Choroid plexus epithelial cell (primary cell): ENCODE measurements around the gene SNRK.

Source experiments
- DNase-seq: peaks from one replicate; pipeline ENCODE4 v3.0.0-alpha.2; 2010; ENCODE audit warnings: low read depth
- H3K4me3 ChIP-seq: 2 replicates; pipeline ENCODE4 v1.5.1; 2011; ENCODE audit warnings: low read depth, mild to moderate bottlenecking, control low read depth, low read length, moderate library complexity
- TF ChIP-seq, protein P1 (sequence below): conservative IDR thresholded peaks from 2 replicates; pipeline ENCODE4 v1.5.1; 2011; ENCODE audit warnings: low read depth, mild to moderate bottlenecking, control low read depth, inconsistent platforms, low read length, moderate library complexity

The SNRK gene

DNA sequence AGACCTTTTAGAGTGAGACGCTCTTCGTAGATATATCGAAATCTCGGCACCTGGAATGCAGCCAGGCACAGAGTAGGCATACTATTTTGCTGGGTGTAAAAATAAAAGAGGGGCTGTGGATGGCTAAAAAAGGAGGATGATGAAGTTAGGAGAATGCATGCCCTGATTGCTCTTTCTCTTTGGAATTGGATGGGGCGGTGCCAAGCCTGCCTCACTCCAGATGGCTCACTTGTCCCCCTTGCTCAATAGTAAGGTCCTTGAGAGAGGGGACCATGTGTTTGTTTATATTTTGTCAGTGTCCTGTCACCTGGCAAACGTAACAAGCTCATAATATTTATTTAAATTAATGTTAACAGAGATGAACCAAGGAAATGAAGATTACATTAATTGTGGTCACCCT lies 33.0 kb downstream of the SNRK start:
- no peak for DNase-seq
- TF ChIP-seq, protein P1, sequence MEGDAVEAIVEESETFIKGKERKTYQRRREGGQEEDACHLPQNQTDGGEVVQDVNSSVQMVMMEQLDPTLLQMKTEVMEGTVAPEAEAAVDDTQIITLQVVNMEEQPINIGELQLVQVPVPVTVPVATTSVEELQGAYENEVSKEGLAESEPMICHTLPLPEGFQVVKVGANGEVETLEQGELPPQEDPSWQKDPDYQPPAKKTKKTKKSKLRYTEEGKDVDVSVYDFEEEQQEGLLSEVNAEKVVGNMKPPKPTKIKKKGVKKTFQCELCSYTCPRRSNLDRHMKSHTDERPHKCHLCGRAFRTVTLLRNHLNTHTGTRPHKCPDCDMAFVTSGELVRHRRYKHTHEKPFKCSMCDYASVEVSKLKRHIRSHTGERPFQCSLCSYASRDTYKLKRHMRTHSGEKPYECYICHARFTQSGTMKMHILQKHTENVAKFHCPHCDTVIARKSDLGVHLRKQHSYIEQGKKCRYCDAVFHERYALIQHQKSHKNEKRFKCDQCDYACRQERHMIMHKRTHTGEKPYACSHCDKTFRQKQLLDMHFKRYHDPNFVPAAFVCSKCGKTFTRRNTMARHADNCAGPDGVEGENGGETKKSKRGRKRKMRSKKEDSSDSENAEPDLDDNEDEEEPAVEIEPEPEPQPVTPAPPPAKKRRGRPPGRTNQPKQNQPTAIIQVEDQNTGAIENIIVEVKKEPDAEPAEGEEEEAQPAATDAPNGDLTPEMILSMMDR = no peak
- no peak overlapping the region for H3K4me3 ChIP-seq

- TF ChIP-seq, protein P1 = no peak
Observed at GRCh38 chr3:43319794-43320193, 33.5 kb downstream of the SNRK start.

GRCh38 chr3:43320288-43320687 lies 33.9 kb downstream of the SNRK start:
- DNase-seq = no peak
- TF ChIP-seq, protein P1 = no peak
- H3K4me3 ChIP-seq = no peak overlapping the region

More at GRCh38 chr3:43319794-43320193, 33.5 kb downstream of the SNRK start:
- DNase-seq = no peak
- H3K4me3 ChIP-seq = no peak overlapping the region

DNA sequence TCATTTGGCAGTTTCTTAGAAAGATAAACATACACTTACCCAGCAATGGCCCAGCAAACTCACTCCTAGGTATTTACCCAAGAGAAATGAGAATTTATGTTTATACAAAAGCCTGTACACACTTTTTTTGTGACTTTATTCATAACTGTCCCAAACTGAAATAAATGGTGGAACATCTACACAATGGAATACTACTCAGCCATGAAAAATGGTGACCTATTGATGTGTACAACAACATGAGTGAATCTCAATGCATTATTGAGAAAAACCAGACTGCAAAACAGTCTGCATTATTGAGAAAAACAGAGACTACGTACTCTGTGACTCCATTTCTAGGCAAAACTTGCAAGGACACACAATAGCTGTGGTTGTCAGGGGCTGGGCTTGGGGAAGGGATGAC lies 37.2 kb downstream of the SNRK start:
- TF ChIP-seq, protein P1 = no peak
- DNase-seq = no peak

DNA sequence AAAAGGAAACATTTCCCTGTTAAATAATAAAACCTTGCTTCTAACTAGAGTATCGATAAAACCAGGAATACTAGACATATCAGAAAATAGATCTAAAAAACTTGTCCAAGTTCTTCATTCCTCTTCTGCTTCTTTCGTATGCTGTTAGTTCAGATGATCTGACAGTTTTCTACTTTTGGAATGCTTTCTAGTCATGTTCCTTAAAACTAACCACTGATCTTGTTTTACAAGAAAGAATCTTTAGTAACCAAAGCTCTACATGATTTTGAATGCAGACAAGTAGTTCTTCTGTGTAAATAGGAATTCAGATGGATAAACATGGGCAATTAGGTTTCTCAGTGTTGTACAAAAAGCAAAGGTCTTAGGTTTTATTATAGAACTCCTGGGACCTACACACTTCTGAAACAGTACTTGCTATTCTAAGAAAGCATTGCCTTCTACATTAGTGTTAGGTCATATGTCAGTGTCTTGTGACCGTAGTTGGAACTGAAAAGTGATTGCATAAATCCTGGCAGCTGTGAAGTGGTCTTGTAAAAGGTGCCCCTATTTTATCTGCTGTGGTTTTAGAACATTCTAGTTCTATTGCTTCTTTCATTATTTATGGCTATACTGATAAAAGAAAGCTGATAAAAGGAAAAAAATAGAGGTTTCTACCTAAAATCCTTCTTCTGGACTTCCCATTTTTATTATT lies 40.7 kb downstream of the SNRK start:
- DNase-seq = peak; percentile 78
- no peak overlapping the region for H3K4me3 ChIP-seq
- TF ChIP-seq, protein P1 = no peak

More for the DNA sequence above, 37.2 kb downstream of the SNRK start:
- H3K4me3 ChIP-seq = no peak overlapping the region

GRCh38 chr3:43327582-43327979 lies 41.2 kb downstream of the SNRK start:
- TF ChIP-seq, protein P1 = no peak
- no peak for DNase-seq
- H3K4me3 ChIP-seq = no peak overlapping the region

GRCh38 chr3:43328653-43329052 lies 42.3 kb downstream of the SNRK start:
- no peak for DNase-seq

More at GRCh38 chr3:43328653-43329052, 42.3 kb downstream of the SNRK start:
- H3K4me3 ChIP-seq = no peak overlapping the region
- TF ChIP-seq, protein P1 = no peak
